Measurements from ENCODE around the gene OR2T11.
"Not testable (repeated sequence)": the region's sequence is repeated elsewhere in the genome, so short reads cannot be mapped to it uniquely, and the experiment has no call there.

Gene OR2T11

GRCh38 chr1:248618878-248619277 is 16.0 kb downstream of the OR2T11 start:
- no peak for DNase-seq (ENCODE audit: low spot score)

GRCh38 chr1:248618119-248618518 is 16.8 kb downstream of the OR2T11 start:
- no peak for DNase-seq (ENCODE audit: low spot score)

- DNase-seq (ENCODE audit: low spot score) = no peak
Measured at GRCh38 chr1:248613742-248614141, 21.1 kb downstream of the OR2T11 start.

- DNase-seq (ENCODE audit: low spot score) = no peak
Measured at GRCh38 chr1:248611883-248612414, 22.9 kb downstream of the OR2T11 start.

GRCh38 chr1:248610301-248610700 is 24.6 kb downstream of the OR2T11 start:
- no peak for DNase-seq (ENCODE audit: low spot score)

GRCh38 chr1:248599396-248599795 is 35.5 kb downstream of the OR2T11 start:
- DNase-seq (ENCODE audit: low spot score) = no peak

- DNase-seq (ENCODE audit: low spot score) = no peak
Measured at GRCh38 chr1:248597589-248597988, 37.3 kb downstream of the OR2T11 start, which contains the start of gene OR2T10. OR2T10 (minus strand) TSS chr1:248597700; CDS start chr1:248593768, 3,932 bp downstream.

GRCh38 chr1:248596615-248597014 is 38.3 kb downstream of the OR2T11 start:
- DNase-seq (ENCODE audit: low spot score) = no peak

GRCh38 chr1:248593226-248593625 is 41.7 kb downstream of the OR2T11 start:
- DNase-seq (ENCODE audit: low spot score) = no peak

- no peak for DNase-seq (ENCODE audit: low spot score)
Measured at GRCh38 chr1:248592655-248593054, 42.2 kb downstream of the OR2T11 start.

- no peak for DNase-seq (ENCODE audit: low spot score)
Measured at GRCh38 chr1:248590055-248590454, 44.8 kb downstream of the OR2T11 start.

GRCh38 chr1:248589334-248589733 is 45.6 kb downstream of the OR2T11 start:
- no peak for DNase-seq (ENCODE audit: low spot score)

GRCh38 chr1:248585266-248585665 is 49.6 kb downstream of the OR2T11 start:
- no peak for DNase-seq (ENCODE audit: low spot score)

GRCh38 chr1:248576260-248576980 is 58.5 kb downstream of the OR2T11 start:
- no peak for DNase-seq (ENCODE audit: low spot score)

GRCh38 chr1:248574657-248575056 is 60.2 kb downstream of the OR2T11 start, which contains the start of gene OR2T34:
OR2T34 (minus strand) TSS chr1:248574757; CDS start chr1:248574757, 0 bp downstream.
- not testable (repeated sequence) for DNase-seq (ENCODE audit: low spot score)

GRCh38 chr1:248573856-248574255 is 61.0 kb downstream of the OR2T11 start:
- not testable (repeated sequence) for DNase-seq (ENCODE audit: low spot score)

Measured in COLO829 (cell line).